Measurements from ENCODE around the gene FAM3B.
"Not testable (repeated sequence)": the region's sequence is repeated elsewhere in the genome, so short reads cannot be mapped to it uniquely, and the experiment has no call there.

The FAM3B gene, protein sequence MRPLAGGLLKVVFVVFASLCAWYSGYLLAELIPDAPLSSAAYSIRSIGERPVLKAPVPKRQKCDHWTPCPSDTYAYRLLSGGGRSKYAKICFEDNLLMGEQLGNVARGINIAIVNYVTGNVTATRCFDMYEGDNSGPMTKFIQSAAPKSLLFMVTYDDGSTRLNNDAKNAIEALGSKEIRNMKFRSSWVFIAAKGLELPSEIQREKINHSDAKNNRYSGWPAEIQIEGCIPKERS

DNA sequence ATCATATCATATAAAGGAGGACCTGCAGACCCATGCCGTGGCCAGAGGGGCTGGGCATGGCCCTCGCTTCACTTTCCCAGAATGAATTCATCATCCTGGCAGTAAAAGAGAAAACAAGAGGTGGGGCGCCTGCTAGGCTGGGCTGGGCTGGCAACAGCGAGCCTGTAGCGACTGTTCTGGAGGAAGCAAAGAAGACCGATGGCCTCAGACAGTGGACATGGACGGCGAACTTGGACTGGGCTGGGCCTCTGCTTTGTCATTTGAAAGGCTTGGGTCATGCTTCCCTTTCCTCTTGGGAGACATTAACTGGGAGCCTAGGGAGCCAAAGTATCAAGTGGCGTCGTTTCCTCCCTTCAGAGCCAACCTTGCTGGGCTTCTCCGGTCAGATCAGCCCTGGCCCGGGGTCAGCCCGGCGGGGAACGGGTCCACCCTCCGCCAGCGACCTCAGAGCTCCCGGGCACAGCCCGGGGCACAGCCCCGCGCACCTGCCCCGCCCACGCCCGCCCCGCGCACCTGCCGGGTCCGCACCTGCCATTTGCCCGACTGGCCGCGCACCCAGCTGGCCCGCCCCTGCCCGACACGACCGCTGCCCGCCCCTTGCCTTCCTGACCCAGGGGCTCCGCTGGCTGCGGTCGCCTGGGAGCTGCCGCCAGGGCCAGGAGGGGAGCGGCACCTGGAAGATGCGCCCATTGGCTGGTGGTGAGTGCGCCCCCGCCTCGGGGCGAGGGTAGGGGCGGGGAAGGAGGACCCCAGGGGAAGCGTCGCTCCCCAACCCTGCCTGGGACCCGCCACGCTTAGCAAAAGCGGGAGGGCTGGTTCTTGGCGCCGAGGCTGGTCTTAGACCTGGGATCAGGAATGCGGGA, at the start of gene FAM3B:
TSS of gene FAM3B (plus strand) at position 602 of the 863 bp plus-strand sequence. CDS start at position 681, 79 bp downstream.
- no peak for DNase-seq (ENCODE audit: low read depth in 2 of 2)

DNA sequence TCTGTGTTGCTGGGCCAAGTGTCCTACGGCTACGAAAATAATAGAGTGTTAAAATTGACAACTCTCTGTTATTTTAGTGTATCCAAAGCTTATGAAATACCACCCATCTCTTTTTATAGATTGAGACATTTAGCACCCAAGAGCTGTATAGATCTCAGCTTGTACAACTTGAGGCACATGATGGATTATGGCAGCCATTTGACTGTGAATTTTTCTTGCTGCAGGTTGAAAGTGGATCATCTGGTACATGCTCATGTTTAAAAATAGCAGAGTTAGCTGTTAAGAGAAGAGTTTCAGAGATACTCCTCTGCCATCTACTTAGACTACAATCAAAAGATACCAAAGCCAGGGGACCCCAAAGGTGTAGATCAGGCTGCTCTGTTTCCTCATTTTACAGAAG, 49.3 kb upstream of the FAM3B start:
- DNase-seq (ENCODE audit: low read depth in 2 of 2): no peak

DNA sequence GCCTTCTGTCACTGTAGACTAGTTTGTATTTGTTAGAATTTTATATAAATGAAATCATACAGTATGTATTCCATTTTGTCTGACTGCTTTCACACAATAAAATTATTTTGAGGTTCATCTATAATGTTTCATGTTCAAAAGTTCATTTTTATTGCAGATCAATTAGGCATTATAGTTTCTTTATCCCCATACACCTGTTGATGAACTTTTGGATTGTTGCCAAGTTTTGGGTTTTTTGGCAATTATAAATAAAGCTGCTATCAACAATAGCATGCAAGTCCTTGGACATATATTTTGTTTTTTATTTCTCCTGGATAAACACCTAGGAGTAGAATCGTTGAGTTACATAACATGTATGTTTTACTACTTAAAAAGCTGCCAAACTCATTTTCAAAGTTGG, 47.1 kb upstream of the FAM3B start:
- no peak for DNase-seq (ENCODE audit: low read depth in 2 of 2)

DNA sequence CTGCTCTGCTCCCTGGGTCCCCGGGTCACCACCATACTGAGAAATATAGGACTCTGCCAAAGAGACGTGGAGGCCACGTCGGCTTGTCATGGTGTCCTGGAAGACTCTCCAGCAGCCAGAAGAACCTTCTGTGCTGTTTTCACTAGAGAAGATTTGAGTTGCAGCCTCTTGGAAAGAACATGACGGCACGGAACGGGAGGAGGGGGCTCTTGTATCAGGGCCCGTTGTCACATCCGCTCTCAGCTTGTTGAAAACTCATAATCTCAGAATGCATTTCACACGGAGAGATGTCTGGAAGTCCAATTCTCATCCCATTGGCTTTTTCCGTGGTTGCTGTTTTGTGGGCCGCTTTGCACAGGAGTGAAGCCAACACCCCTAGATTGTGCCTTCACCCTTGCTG, 39.4 kb upstream of the FAM3B start:
- no peak for DNase-seq (ENCODE audit: low read depth in 2 of 2)

DNA sequence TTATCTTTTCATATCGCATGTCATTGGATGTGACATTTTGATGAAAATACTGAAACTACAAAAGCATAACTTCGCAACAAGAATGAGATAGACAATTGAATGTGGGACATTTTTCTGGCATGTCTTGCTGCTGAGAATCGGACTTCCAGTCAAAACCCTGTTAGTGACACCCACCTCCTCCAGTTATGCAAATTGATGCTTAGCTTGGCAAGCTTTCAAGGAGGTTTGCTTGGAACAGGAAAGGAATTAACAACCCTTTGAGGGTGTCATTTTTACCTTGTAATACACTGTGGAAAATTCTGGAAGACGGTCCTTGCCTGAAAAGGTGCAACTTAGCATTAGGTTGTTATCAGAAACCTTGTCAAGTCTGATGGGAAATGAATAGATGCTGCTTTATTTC, 38.8 kb upstream of the FAM3B start:
- no peak for DNase-seq (ENCODE audit: low read depth in 2 of 2)

DNA sequence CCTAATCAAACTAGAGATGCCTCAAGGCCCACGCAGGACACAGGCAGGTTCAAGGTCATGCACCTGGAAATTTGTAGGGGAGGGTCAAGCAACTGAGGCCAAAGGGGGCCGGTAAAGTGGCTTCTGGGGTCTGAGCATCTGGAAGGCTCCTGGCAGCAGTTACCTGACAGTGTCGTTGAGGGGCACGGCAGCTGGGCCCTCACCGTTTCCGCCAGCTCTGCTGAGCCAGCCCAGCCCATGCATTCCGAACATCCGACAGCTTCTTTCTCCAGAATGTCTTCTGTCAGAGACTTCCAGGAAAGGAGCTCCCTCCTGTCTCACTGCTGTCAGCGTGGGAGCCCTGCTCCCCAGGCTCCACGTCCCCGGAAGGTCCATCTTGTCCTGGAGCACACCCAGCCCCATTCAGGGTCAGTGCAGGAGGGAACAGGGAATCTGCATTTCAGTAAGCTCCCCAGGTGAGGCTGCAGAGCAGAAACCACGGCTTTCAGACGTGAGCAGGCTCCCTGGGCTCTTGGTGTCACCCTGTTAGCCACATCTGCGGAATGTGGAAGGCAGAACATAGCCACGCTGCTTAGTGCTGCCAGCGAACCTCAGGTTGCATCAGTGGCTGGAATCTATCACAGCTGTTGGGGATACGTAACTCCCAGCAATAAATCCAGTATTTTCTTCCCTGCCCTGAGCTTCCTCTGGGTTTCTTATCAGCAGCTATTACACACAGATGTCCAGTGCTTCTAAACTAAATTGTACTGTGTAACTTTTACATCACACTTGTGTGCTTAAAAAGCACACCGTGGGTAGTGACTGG, 36.3 kb upstream of the FAM3B start:
- DNase-seq (ENCODE audit: low read depth in 2 of 2): no peak

DNA sequence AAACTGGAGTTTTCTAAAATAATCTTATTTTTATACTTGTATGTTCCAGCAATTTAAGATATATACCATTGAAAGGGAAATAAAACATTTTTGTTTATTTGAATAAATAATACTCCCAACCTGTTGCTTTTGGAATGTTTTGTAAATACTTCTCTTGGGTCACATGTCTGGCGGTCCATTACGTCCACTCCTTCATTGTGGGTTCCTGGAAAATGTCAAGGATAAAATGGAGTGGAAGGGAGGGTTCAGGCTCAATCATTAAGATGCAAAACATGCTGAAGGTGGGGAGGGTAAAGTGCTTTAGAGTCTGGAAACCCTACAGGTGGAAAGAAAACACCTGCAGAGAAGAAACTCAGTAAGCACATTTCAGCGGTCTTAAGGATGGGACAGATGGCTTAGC, 34.2 kb upstream of the FAM3B start:
- no peak for DNase-seq (ENCODE audit: low read depth in 2 of 2)

DNA sequence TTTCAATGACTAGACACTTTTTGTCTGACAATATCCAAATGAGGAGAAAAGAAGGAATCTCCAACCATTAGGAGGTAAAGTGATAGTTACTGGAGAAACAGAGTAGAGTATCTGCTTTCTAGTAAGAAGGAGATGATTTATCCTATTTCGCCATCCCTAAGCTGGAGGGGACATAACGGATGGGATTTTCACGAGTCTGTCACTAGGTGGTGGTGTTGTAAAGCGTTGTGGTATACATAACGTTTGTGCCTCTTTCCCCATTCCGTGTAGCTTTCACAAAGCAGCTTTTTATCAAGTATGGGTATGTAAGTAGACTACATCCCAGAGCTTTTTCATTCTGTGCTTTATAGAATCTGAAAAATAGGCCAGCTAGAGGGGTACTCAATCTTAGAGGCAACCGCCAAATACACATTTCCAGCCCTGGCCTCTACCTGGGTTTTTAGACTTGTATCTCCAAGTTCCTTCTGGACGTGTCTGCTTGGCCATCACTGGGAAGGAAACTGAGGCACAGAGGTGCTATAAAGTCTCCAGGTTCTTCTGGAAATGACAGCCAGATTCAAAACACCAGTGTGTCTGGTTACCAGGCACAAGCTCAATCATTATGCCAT, 33.3 kb upstream of the FAM3B start:
- DNase-seq (ENCODE audit: low read depth in 2 of 2): peak; percentile 16 to 17

DNA sequence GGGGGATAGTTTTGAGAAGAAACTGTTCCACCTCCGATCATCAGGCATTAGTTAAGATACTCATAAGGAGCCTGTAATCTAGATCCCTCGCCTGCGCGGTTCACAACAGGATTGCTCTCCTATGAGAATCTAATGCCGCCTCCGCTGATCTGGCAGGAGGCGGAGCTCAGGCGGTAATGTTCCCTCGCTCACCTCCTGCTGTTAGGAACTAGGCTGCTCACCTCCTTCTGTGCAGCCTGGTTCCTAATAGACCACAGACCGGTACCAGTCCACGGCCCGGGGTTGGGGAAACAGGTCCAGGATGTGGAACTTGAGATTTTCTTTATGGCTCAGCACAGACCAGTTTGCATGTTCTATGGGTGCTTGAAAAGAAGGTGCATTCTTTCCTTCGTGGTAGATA, 27.2 kb upstream of the FAM3B start:
- no peak for DNase-seq (ENCODE audit: low read depth in 2 of 2)

DNA sequence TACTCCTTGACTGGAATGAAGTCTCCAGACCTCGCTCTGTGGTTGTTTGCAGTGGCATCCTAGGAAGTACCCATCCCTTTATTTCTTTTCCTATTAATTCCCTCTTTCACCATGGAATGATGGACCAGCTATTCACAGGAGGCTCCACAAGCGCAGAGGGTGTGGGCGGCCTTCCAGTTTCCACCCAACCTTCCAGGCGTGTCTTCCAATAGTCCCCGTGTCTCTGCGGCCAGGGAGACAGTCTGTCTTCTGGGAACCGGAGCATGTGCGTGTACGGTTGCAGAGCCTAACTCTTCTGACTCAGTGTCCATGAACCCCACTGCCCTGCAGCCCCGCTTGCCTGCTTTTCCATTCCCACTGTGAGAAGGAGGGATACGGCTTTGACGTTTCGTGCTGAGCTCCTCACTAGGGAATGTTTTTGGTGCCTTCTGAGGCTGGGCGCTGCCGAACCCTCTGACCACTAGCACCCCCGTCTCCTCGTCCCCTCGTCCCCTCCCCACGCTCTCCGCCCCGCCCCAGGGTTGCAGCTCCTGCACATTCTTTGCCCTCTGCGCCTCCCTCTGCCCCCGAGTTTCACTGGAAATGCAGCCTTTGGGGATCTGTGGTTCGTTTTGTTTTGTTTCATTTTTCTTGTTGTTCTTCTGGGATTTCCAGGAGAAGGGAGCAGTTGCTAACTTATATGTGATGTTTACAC, 26.3 kb upstream of the FAM3B start:
- DNase-seq (ENCODE audit: low read depth in 2 of 2): no peak

DNA sequence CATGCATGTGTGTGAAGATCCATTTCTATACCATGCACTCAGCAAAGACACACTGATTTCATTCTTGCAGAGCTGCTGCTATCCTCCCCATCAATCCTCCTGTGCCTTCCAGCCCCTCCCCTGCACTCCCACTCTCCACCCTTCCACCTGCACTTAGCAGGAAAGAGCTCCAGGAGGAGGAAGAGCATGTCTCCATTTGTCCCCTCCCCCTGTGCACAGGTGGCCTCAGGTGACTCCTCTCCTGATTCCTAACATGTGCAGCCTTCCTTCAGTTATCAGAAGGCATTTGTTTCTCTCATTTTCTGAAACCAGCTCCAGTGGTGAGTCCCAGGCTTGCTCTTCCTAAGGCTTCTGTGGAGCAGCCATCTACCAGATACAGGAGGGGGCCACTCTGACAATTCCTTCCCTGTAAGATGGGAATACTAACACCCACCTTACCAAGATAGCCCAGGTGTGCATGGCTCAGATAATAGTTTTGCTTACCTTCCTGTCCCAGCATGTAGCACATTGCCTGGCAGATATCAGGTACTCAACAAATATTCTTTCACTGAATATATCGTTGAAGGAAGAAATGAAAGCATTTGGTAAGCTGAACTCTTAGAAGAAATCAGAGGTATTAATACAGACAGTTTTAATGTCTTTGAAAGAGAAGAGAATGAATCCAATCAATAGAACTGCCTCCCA, 21.9 kb upstream of the FAM3B start:
- no peak for DNase-seq (ENCODE audit: low read depth in 2 of 2)

DNA sequence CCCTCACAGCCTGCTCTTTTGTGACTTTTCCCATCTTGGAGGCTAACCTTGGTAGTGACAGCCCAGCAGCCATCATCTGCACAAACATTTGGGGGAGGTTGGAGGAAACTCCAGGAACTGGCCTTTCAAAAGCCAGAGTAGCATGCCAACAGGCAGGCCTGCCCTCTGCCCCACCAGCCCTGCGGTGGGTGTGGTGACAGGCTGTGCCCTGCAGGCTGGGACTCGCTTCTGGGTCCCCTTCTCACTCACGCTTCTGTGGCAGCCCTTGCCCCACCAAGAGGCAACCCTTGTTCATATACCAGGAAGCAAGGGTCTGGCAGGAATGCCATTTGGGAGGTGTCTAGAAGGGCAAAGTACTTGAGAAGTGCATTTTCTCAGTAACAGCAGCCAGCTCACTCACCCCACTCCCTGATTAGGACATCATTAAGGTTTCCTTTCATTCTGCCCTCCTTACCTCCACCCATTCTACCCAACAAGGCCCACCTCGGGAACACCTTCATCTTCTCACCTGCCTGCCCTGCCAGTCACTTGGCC, 20.8 kb upstream of the FAM3B start:
- DNase-seq (ENCODE audit: low read depth in 2 of 2): no peak

DNA sequence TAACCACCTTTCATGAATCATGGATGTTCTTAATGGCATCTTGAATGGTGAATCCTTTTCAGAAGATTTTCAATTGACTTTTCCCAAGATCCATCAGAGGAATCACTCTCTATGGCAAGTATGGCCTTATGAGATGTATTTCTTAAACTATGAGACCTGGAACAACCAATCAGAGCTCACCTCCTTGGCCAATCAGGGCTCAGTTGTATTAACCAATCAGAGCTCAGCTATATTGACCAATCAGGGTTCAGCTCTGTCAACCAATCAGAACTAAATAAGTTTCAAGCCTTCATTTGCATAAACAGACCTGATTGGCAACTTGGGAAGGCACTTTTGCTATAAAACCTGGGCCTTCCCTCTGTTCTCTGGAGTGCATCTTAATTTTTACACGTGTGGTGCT, 13.6 kb upstream of the FAM3B start:
- no peak for DNase-seq (ENCODE audit: low read depth in 2 of 2)

DNA sequence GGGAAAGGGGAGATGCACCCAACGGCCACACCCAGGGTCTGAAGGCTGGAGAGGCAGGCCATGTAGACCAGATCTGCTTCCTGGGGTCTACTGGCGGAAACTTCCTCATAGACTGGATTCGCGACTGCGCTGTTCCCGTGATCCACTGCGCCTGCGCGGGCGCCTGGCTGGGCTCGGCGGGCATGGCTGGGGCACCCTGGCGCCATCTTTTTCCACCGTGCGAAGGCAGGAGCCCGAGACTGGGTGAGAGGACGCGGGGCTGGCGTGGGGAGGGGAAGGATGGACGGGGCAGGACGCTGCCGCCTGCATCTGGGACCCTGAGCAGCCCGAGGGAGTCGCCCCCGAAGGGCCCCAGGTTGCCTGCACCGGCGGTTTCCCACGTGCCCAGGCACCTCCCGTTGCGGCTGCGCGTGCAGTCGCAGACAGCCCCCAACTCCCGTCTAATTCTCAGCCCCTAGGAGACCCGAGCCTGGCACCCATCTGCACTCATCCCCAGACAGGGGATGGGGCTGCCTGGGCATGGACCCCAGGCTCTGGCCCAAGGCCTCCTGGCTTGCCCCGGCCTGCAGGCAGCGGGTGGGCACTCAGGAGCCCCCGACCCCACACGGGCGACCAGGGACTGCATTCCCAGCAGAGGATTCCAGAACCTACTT, 12.4 kb upstream of the FAM3B start:
- DNase-seq (ENCODE audit: low read depth in 2 of 2): no peak

DNA sequence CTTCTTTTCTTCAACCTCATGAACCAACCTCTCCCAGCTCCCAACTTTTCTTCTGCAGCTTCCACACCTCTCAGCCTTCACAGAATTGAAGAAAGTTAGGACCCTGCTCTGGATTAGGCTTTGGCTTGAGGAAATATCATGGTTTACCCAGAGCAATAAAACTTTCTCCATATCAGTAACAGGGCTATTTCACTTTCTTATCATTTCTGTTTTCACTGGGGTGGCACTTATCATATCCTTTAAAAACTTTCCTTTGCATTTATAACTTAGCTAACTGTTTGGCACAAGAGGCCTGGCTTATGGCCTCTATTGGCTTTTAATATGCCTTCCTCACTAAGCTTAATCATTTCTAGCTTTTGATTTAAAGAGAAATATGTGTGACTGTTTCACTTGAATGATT, 9.4 kb upstream of the FAM3B start:
- DNase-seq (ENCODE audit: low read depth in 2 of 2): no peak

DNA sequence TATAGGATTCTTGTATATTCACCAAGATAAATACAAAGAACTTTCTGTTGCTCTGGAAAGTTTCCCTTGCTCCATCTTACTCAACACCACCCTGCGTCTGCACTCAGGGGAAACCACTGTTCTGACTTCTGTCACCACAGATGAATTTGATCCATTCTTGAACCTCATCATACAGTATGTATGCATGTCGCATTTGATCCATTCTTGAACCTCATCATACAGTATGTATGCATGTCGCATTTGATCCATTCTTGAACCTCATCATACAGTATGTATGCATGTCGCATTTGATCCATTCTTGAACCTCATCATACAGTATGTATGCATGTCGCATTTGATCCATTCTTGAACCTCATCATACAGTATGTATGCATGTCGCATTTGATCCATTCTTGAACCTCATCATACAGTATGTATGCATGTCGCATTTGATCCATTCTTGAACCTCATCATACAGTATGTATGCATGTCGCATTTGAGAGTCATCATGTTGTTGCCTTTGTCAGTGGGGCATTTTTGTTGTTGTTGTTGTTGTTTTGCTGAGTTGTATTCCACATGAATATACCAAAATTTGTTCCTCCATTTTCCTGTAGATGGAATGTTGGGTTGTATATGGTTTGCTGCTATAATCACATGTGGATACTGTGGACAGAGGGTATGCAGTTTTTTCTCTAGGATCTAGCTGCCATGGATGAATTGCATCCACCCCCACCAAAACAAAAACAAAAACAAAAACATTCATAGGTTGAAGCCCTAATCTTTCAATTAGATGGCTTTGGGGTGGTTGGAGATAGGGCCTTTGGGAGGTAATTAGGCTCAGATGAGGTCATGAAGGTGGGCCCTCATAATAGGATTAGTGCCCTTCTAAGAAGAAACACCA, 3.1 kb upstream of the FAM3B start:
- DNase-seq (ENCODE audit: low read depth in 2 of 2): not testable (repeated sequence)

DNA sequence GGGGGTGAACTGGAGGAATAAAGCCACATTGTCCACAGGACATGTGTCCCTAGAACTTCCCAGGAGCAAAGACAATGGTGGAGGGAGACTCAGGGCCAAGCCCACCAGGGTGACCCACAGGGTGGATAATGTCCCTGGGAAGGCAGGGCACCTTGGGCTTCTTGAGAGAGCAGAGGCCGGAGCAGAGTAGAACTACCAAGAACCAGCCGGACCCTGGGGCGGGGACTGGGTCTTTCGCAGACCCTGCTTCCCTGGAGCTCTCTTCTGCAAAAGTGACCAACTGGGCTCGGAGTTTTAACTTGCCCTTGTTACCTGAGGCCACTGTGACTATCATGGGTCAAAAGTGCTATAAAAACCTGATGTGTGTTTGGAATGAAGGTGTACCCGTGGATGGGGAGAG, 875 bp upstream of the FAM3B start:
- DNase-seq (ENCODE audit: low read depth in 2 of 2): no peak

DNA sequence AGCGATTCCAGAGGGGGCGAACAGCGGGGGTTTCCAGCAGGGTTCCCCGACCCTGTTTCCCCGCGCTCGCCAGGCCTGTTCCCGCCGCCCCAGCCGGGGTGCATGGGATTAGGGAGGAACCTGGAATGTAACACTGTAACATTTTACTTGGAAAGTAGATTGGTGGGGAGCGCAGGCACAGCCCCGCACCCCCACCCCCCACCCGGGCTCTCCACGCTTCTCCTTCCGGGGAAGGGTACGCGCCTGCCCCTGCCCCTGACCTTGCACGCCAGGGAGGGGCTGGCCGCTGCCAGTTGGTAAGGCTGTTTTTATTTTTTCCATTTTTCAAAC, 427 bp downstream of the FAM3B start:
- no peak for DNase-seq (ENCODE audit: low read depth in 2 of 2)

DNA sequence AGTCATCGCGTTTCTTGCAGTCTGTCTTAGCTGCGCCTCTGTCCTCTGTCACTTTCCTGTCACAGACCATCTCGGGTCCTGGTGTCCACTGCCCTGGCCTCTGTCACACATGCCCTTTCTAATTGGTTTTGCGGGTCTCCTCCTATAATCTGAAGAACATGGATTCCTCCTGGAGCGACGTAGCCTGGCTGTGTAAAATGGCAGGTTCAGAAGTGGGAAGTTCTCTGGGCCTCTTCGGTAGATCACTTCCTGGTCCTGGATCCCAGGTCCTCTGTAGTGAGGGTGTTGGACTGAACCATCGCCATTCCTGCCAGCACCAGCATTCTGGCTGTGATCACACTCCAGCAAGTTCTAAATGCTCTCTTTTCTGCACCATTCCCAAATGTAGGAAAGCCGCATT, 857 bp downstream of the FAM3B start:
- DNase-seq (ENCODE audit: low read depth in 2 of 2): no peak

Data from stimulated activated CD4-positive, alpha-beta T cell treated with anti-CD3 and anti-CD28 coated beads, Interleukin-15, amount 100 ng/mL, for 48 hours (primary cell).